Neutrophil (primary cell): ENCODE results near the gene GBGT1.
A peak's percentile ranks its signal among the peaks of the same experiment; 100 is the strongest.

Source experiments
- H3K27ac ChIP-seq: fragments of 200-600 bp; sonication (generic); 2 replicates; pipeline ENCODE4 v1.5.1; 2016; ENCODE audit warnings: mild to moderate bottlenecking, moderate library complexity
- H3K27me3 ChIP-seq: fragments of 200-600 bp; sonication (generic); 2 replicates; pipeline ENCODE4 v1.6.0; 2016; ENCODE audit warnings: mild to moderate bottlenecking
- H3K36me3 ChIP-seq: fragments of 200-600 bp; sonication (generic); 2 replicates; pipeline ENCODE4 v1.5.1; 2017
- H3K4me1 ChIP-seq, 2 experiments: fragments of 200-600 bp in 1 of 2; sonication (generic) in 1 of 2; 1 replicate in 1 of 2; 2 replicates in 1 of 2; pipeline versions ENCODE4 v1.5.1 to v1.6.1; 2013 to 2016; ENCODE audit warnings: low read depth in 1 of 2, low read length in 1 of 2, mild to moderate bottlenecking in 1 of 2, moderate library complexity in 1 of 2; ENCODE audit not compliant: control insufficient read depth in 1 of 2, insufficient read depth in 1 of 2
- H3K4me3 ChIP-seq, 2 experiments: fragments of 200-600 bp in 1 of 2; sonication (generic) in 1 of 2; 1 replicate in 1 of 2; 2 replicates in 1 of 2; pipeline ENCODE4 v1.5.1; 2013 to 2016; ENCODE audit warnings: low read depth in 1 of 2, low read length in 1 of 2, mild to moderate bottlenecking in 1 of 2, moderate library complexity in 1 of 2
- H3K9me3 ChIP-seq: fragments of 200-600 bp; sonication (generic); 2 replicates; pipeline ENCODE4 v1.5.1; 2016
- CTCF ChIP-seq: fragments of 200-600 bp; sonication (generic); IDR thresholded peaks from 2 replicates; pipeline ENCODE4 v1.5.1; 2016; ENCODE audit warnings: antibody characterized with exemption

GBGT1 gene

GRCh38 chr9:133161547-133161950 lies 2.2 kb downstream of the GBGT1 start:
- Histone ChIP-seq H3K4me3 (no peak overlapping the region), H3K9me3 (no peaks in the 10 kb centered on the region)
- no peak for TF ChIP-seq CTCF

GRCh38 chr9:133160742-133161546 lies 2.8 kb downstream of the GBGT1 start:
- H3K4me3 ChIP-seq, result no peak overlapping the region
- peaks cover 1% of the 10 kb centered on the region for H3K36me3 ChIP-seq
- peak overlapping the region; percentile 18 for H3K27ac ChIP-seq
- peak; percentile 85 for TF ChIP-seq CTCF
- H3K4me1 ChIP-seq, result peaks cover 24 to 31% of the 10 kb centered on the region in 2 experiments
- no peaks in the 10 kb centered on the region for H3K9me3 ChIP-seq
- H3K27me3 ChIP-seq, result peaks cover 26% of the 10 kb centered on the region

More at GRCh38 chr9:133161547-133161950, 2.2 kb downstream of the GBGT1 start:
- H3K27me3 ChIP-seq, result peaks cover 32% of the 10 kb centered on the region
- peaks cover 24 to 31% of the 10 kb centered on the region in 2 experiments for H3K4me1 ChIP-seq
- H3K27ac ChIP-seq, result no peak overlapping the region
- no peaks in the 10 kb centered on the region for H3K36me3 ChIP-seq

GRCh38 chr9:133158695-133159094 lies 5.0 kb downstream of the GBGT1 start:
- no peaks in the 10 kb centered on the region for H3K9me3 ChIP-seq
- no peak overlapping the region for H3K27ac ChIP-seq
- no peak overlapping the region for H3K4me3 ChIP-seq
- peaks cover 18 to 22% of the 10 kb centered on the region in 2 experiments for H3K4me1 ChIP-seq
- no peak for TF ChIP-seq CTCF
- H3K36me3 ChIP-seq, result peaks cover 24% of the 10 kb centered on the region
- peaks cover 9% of the 10 kb centered on the region for H3K27me3 ChIP-seq

GRCh38 chr9:133155156-133155555 lies 8.6 kb downstream of the GBGT1 start:
- Histone ChIP-seq H3K4me3 (no peak overlapping the region), H3K36me3 (peaks cover 25% of the 10 kb centered on the region), H3K27ac (no peak overlapping the region), H3K27me3 (peaks cover 16% of the 10 kb centered on the region), H3K4me1 (no peaks in the 10 kb centered on the region), H3K9me3 (no peaks in the 10 kb centered on the region)
- no peak for TF ChIP-seq CTCF

- H3K4me3 ChIP-seq, result no peak overlapping the region
- no peak overlapping the region for H3K27ac ChIP-seq
- H3K4me1 ChIP-seq, result peaks cover 4% of the 10 kb centered on the region in 2 experiments
- no peak for TF ChIP-seq CTCF
- H3K27me3 ChIP-seq, result peaks cover 24% of the 10 kb centered on the region
- peaks cover 25% of the 10 kb centered on the region for H3K36me3 ChIP-seq
- H3K9me3 ChIP-seq, result no peaks in the 10 kb centered on the region
Observed at GRCh38 chr9:133154097-133154989, 9.4 kb downstream of the GBGT1 start.
